ENCODE measurements around the gene NLK.
"Not testable (repeated sequence)": the region's sequence is repeated elsewhere in the genome, so short reads cannot be mapped to it uniquely, and the experiment has no call there.

Gene NLK

GRCh38 chr17:28230607-28231006, 188.1 kb downstream of the NLK start:
- not testable (repeated sequence) for H3K27me3 ChIP-seq (ENCODE audit: insufficient read depth, low read depth, severe bottlenecking); H3K9me3 ChIP-seq (ENCODE audit: severe bottlenecking); DNase-seq; H3K4me3 ChIP-seq (ENCODE audit: low read depth, low read length); H3K36me3 ChIP-seq; H3K27ac ChIP-seq
- TF ChIP-seq, protein P1, sequence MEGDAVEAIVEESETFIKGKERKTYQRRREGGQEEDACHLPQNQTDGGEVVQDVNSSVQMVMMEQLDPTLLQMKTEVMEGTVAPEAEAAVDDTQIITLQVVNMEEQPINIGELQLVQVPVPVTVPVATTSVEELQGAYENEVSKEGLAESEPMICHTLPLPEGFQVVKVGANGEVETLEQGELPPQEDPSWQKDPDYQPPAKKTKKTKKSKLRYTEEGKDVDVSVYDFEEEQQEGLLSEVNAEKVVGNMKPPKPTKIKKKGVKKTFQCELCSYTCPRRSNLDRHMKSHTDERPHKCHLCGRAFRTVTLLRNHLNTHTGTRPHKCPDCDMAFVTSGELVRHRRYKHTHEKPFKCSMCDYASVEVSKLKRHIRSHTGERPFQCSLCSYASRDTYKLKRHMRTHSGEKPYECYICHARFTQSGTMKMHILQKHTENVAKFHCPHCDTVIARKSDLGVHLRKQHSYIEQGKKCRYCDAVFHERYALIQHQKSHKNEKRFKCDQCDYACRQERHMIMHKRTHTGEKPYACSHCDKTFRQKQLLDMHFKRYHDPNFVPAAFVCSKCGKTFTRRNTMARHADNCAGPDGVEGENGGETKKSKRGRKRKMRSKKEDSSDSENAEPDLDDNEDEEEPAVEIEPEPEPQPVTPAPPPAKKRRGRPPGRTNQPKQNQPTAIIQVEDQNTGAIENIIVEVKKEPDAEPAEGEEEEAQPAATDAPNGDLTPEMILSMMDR (IDR thresholded peaks at IDR 0.05; ENCODE audit: low read depth, low read length): peak; percentile 3; the same call in 1 of the 2 replicates

GRCh38 chr17:28231624-28232023, 189.1 kb downstream of the NLK start:
- not testable (repeated sequence) for H3K27me3 ChIP-seq (ENCODE audit: insufficient read depth, low read depth, severe bottlenecking); H3K36me3 ChIP-seq; DNase-seq; H3K4me3 ChIP-seq (ENCODE audit: low read depth, low read length); H3K9me3 ChIP-seq (ENCODE audit: severe bottlenecking); H3K27ac ChIP-seq

- H3K27me3 ChIP-seq (ENCODE audit: insufficient read depth, low read depth, severe bottlenecking); H3K9me3 ChIP-seq (ENCODE audit: severe bottlenecking); H3K36me3 ChIP-seq; H3K4me3 ChIP-seq (ENCODE audit: low read depth, low read length); H3K27ac ChIP-seq; DNase-seq: not testable (repeated sequence)
- TF ChIP-seq, protein P1 (IDR thresholded peaks at IDR 0.05; ENCODE audit: low read depth, low read length): peak; percentile 9; the same call in 1 of the 2 replicates
Measured at GRCh38 chr17:28232966-28233870, 190.7 kb downstream of the NLK start.

- DNase-seq: not testable (repeated sequence)
Measured at GRCh38 chr17:28233872-28234856, 191.7 kb downstream of the NLK start.

GRCh38 chr17:28235066-28235700, 192.7 kb downstream of the NLK start:
- TF ChIP-seq, protein P1 (IDR thresholded peaks at IDR 0.05; ENCODE audit: low read depth, low read length): peak; percentile 50; the same call in 1 of the 2 replicates
- peak; percentile 71 for DNase-seq
- H3K4me3 ChIP-seq (ENCODE audit: low read depth, low read length): not testable (repeated sequence)

More at GRCh38 chr17:28233872-28234856, 191.7 kb downstream of the NLK start:
- H3K27me3 ChIP-seq (ENCODE audit: insufficient read depth, low read depth, severe bottlenecking); H3K9me3 ChIP-seq (ENCODE audit: severe bottlenecking); H3K4me3 ChIP-seq (ENCODE audit: low read depth, low read length); H3K36me3 ChIP-seq; H3K27ac ChIP-seq: not testable (repeated sequence)

DNA sequence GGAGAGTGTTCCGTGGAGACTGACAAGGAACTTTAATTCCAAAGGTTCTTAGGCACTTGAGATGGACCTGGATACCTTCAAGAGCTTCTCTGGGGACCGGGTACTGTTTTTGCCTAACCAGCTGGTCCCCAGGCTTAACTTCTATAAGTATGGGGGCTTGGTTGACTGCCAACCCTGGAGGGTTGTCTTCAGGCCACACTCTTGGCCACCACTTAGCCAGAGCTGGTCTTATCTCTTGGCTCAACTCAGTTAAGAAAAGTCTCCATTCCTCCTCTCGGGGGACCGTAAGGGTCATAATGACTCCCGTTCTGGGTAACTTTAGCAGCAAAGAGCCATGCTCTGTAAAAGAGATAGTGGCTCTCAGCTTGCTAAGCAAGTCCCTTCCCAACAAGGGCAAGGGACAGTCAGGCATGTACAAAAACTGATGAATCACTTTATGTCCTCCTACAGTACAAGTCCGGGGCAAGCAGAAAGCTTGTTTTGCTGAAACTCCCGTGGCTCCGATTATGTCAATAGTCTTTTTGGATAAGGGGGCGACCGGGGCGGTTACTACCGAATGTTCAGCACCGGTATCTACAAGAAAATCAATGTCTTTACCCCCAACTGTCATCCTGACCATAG, 193.7 kb downstream of the NLK start:
- not testable (repeated sequence) for H3K27ac ChIP-seq; DNase-seq; H3K36me3 ChIP-seq; H3K9me3 ChIP-seq (ENCODE audit: severe bottlenecking); H3K4me3 ChIP-seq (ENCODE audit: low read depth, low read length); H3K27me3 ChIP-seq (ENCODE audit: insufficient read depth, low read depth, severe bottlenecking)

More at GRCh38 chr17:28235066-28235700, 192.7 kb downstream of the NLK start:
- H3K27me3 ChIP-seq (ENCODE audit: insufficient read depth, low read depth, severe bottlenecking); H3K27ac ChIP-seq; H3K36me3 ChIP-seq; H3K9me3 ChIP-seq (ENCODE audit: severe bottlenecking): not testable (repeated sequence)

- not testable (repeated sequence) for H3K4me3 ChIP-seq (ENCODE audit: low read depth, low read length); DNase-seq
Measured at GRCh38 chr17:28238547-28239270, 196.2 kb downstream of the NLK start.

More at GRCh38 chr17:28238547-28239270, 196.2 kb downstream of the NLK start:
- H3K27me3 ChIP-seq (ENCODE audit: insufficient read depth, low read depth, severe bottlenecking); H3K9me3 ChIP-seq (ENCODE audit: severe bottlenecking); H3K27ac ChIP-seq; H3K36me3 ChIP-seq: not testable (repeated sequence)

All from WERI-Rb-1 (cell line).